ENCODE data around the gene CAPZA2.

CAPZA2 gene

GRCh38 chr7:116951366-116952292 lies 89.2 kb downstream of the CAPZA2 start:
- no peak for TF ChIP-seq CTCF (IDR thresholded peaks at IDR 0.05; ENCODE audit: insufficient read depth, low read length, missing control alignments)
- ChIA-PET CTCF (no interaction called here), POLR2A (no interaction called here)

GRCh38 chr7:116952635-116953371 lies 90.4 kb downstream of the CAPZA2 start:
- CTCF ChIA-PET = interaction anchor here (0.7 to 1.2 kb wide), 3 partner anchors 22 to 174 kb away, joined by 3 read pairs; no protein-coding TSS in a partner anchor
- H3K4me3 ChIP-seq (ENCODE audit: low read depth, low read length) = peak overlapping the region; percentile 87
- POLR2A ChIA-PET = interaction anchor here (0.6 kb wide), 1 partner anchor 370 kb away, joined by 3 read pairs; the partner anchor contains the start of gene WNT2
- no peak for DNase-seq (ENCODE audit: low read depth, low spot score)
- no peak for TF ChIP-seq CTCF (IDR thresholded peaks at IDR 0.05; ENCODE audit: insufficient read depth, low read length, missing control alignments)

More at GRCh38 chr7:116951366-116952292, 89.2 kb downstream of the CAPZA2 start:
- H3K4me3 ChIP-seq (ENCODE audit: low read depth, low read length) = no peak overlapping the region
- DNase-seq (ENCODE audit: low read depth, low spot score) = no peak

- DNase-seq (ENCODE audit: low read depth, low spot score) = no peak
- peak within 1 kb of the TSS; percentile 87 for H3K4me3 ChIP-seq (ENCODE audit: low read depth, low read length)
- CTCF ChIA-PET = interaction anchor here (0.7 to 1.2 kb wide), 4 partner anchors 23 to 175 kb away, joined by 3 read pairs; no protein-coding TSS in a partner anchor
- no peak for TF ChIP-seq CTCF (IDR thresholded peaks at IDR 0.05; ENCODE audit: insufficient read depth, low read length, missing control alignments)
- POLR2A ChIA-PET = interaction anchor here (0.6 to 1.4 kb wide), 3 partner anchors 18 to 369 kb away, joined by 3 to 5 read pairs (median 4); partner anchors contain the start of gene WNT2
Measured at GRCh38 chr7:116953372-116953905, 91.1 kb downstream of the CAPZA2 start, which contains the start of gene ST7. TSS of gene ST7 (plus strand) at chr7:116953501. CDS start at chr7:116953541, 40 bp downstream.

GRCh38 chr7:116953906-116954838 lies 91.8 kb downstream of the CAPZA2 start:
- no peak for TF ChIP-seq CTCF (IDR thresholded peaks at IDR 0.05; ENCODE audit: insufficient read depth, low read length, missing control alignments)
- CTCF ChIA-PET = interaction anchor here (0.8 to 1.4 kb wide), 3 partner anchors 32 to 174 kb away, joined by 3 to 6 read pairs (median 3); no protein-coding TSS in a partner anchor
- DNase-seq (ENCODE audit: low read depth, low spot score) = peak; percentile 45
- POLR2A ChIA-PET = interaction anchor here (0.8 to 1.4 kb wide), 4 partner anchors 14 to 171 kb away, joined by 3 to 5 read pairs (median 4); no protein-coding TSS in a partner anchor
- H3K4me3 ChIP-seq (ENCODE audit: low read depth, low read length) = peak overlapping the region; percentile 87

GRCh38 chr7:116955340-116955739 lies 93.0 kb downstream of the CAPZA2 start:
- no peak for DNase-seq (ENCODE audit: low read depth, low spot score)
- TF ChIP-seq CTCF (IDR thresholded peaks at IDR 0.05; ENCODE audit: insufficient read depth, low read length, missing control alignments) = no peak
- peak overlapping the region; percentile 87; the same call in 1 of the 2 replicates for H3K4me3 ChIP-seq (ENCODE audit: low read depth, low read length)
- ChIA-PET CTCF (no interaction called here), POLR2A (no interaction called here)

Data from AG04449 (cell line).